K562 (cell line): ENCODE measurements around the gene SLC44A1. TPM values are rescaled to one million over a fixed set of nuclear protein-coding genes. Genes with fewer than 3 reads are reported as not detected.

ENCODE experiments used
- ATAC-seq: fragments of 200-7000 bp; cut with Tn5 transposase; 3 replicates; pipeline ENCODE4 v1.9.1; 2020; ENCODE audit warnings: moderate library complexity
- BruUV-seq: library from RNA; stranded (reverse); fragments of 400-500 nt; replicated peaks from 2 replicates; lab custom pipeline; 2021; lab: Mats Ljungman, UMichigan
- CTCF ChIA-PET: fragments of 300-600 bp; formaldehyde crosslinking; extraction: SDS; loops from one replicate; lab custom pipeline; 2021; ENCODE audit warnings: low intra/inter-chr PET ratio; lab: Yijun Ruan, JAX
- POLR2A ChIA-PET: fragments of 300-600, 350-650 bp; sonication (Branson Sonifier 250); formaldehyde crosslinking; extraction: SDS; loops from one replicate; lab custom pipeline; 2021; ENCODE audit warnings: antibody characterized with exemption, inconsistent platforms; lab: Yijun Ruan, JAX
- DNase-seq, 4 experiments: peaks; one replicate each; pipeline versions ENCODE4 v3.0.0 to v3.0.0-alpha.2; 2011 to 2018; ENCODE audit warnings: low spot score in 3 of 4, mixed read lengths in 3 of 4; ENCODE audit errors: extremely low read depth in 1 of 4
- FAIRE-seq: peaks from 2 replicates; lab custom pipeline; 2011; peaks lifted over from hg19 to GRCh38; lab: Jason Lieb, UNC
- H2AFZ ChIP-seq: 2 replicates; pipeline ENCODE4 v1.6.0; 2011; ENCODE audit warnings: low read depth, low read length, control low read depth, inconsistent platforms
- H3K27ac ChIP-seq: fragments of 200-600 bp; 3 replicates; pipeline ENCODE4 v1.8.0; 2011; ENCODE audit warnings: low read depth, mild to moderate bottlenecking, control low read depth, inconsistent platforms, low read length, moderate library complexity, mixed read lengths; ENCODE audit errors: extremely low read depth
- H3K27me3 ChIP-seq, 2 experiments: fragments of 300-600 bp in 1 of 2; 2 replicates in 1 of 2; 3 replicates in 1 of 2; pipeline versions ENCODE4 v1.6.0 to v1.8.0; 2011; ENCODE audit warnings: inconsistent platforms in 2 of 2, low read length in 2 of 2, mild to moderate bottlenecking in 1 of 2, mixed read lengths in 1 of 2, moderate library complexity in 1 of 2; ENCODE audit not compliant: control insufficient read depth in 2 of 2, insufficient read depth in 2 of 2
- H3K36me3 ChIP-seq: fragments of 300-600 bp; 3 replicates; pipeline ENCODE4 v1.8.0; 2011; ENCODE audit warnings: mild to moderate bottlenecking, low read length, inconsistent platforms; ENCODE audit not compliant: control insufficient read depth, insufficient read depth
- H3K4me1 ChIP-seq, 2 experiments: fragments of 200-600 bp in 1 of 2; replicated peaks in 1 of 2; 2 replicates in 1 of 2; 3 replicates in 1 of 2; pipeline versions ENCODE4 v1.5.1 to v1.8.0; 2011; ENCODE audit warnings: inconsistent platforms in 2 of 2, low read length in 2 of 2, mild to moderate bottlenecking in 1 of 2, mixed read lengths in 1 of 2, moderate library complexity in 1 of 2; ENCODE audit not compliant: control insufficient read depth in 2 of 2, insufficient read depth in 2 of 2
- H3K4me2 ChIP-seq: 2 replicates; pipeline ENCODE4 v1.6.1; 2011; ENCODE audit warnings: low read length, control low read depth, inconsistent platforms, mixed read lengths; ENCODE audit not compliant: insufficient read depth
- H3K4me3 ChIP-seq: fragments of 200-600 bp; sonication (generic), shearing (Covaris generic); 2 replicates; pipeline ENCODE4 v1.5.1; 2016; ENCODE audit warnings: control low read depth, inconsistent platforms
- H3K79me2 ChIP-seq: fragments of 200-600 bp; 3 replicates; pipeline ENCODE4 v1.8.0; 2011; ENCODE audit warnings: low read length, inconsistent platforms; ENCODE audit not compliant: control insufficient read depth, insufficient read depth
- H3K9ac ChIP-seq, 2 experiments: 2 replicates each; pipeline versions ENCODE4 v1.6.0 to v1.6.1; 2011; ENCODE audit warnings: low read depth in 2 of 2, low read length in 2 of 2, control low read depth in 1 of 2, inconsistent platforms in 1 of 2, mild to moderate bottlenecking in 1 of 2, mixed read lengths in 1 of 2; ENCODE audit not compliant: insufficient read depth in 1 of 2
- H3K9me1 ChIP-seq: one replicate; pipeline ENCODE4 v1.6.0; 2011; ENCODE audit warnings: inconsistent platforms, mild to moderate bottlenecking, low read length, moderate library complexity; ENCODE audit not compliant: control insufficient read depth, insufficient read depth
- H3K9me3 ChIP-seq: replicated peaks from 2 replicates; pipeline ENCODE4 v1.5.1; 2011; ENCODE audit warnings: low read depth, low read length, inconsistent platforms; ENCODE audit not compliant: control insufficient read depth, insufficient read depth
- H4K20me1 ChIP-seq: replicated peaks from 2 replicates; pipeline ENCODE4 v1.6.1; 2011; ENCODE audit warnings: low read length, inconsistent platforms, mixed read lengths; ENCODE audit not compliant: control insufficient read depth, insufficient read depth
- CXXC5 ChIP-seq: fragments of 250-450 bp; sonication (Bioruptor Pico); IDR thresholded peaks from 2 replicates; pipeline ENCODE4 v1.8.0; 2022; ENCODE audit warnings: inconsistent platforms, mild to moderate bottlenecking, moderate library complexity
- E2F1 ChIP-seq: sonication (generic); formaldehyde crosslinking; IDR thresholded peaks from 2 replicates; pipeline ENCODE4 v1.8.1; 2023; ENCODE audit warnings: mild to moderate bottlenecking, missing genetic modification reagents, moderate library complexity
- GMEB1 ChIP-seq: fragments of 250-450 bp; sonication (Bioruptor Pico); IDR thresholded peaks from 2 replicates; pipeline ENCODE4 v1.4.0; 2020; ENCODE audit warnings: mild to moderate bottlenecking
- HDAC1 ChIP-seq, 2 experiments: fragments of 450-650 bp; IDR thresholded peaks; 2 replicates each; pipeline ENCODE4 v1.6.1; 2016 to 2017; ENCODE audit warnings: inconsistent platforms in 1 of 2, mild to moderate bottlenecking in 1 of 2, moderate library complexity in 1 of 2
- KLF1 ChIP-seq: fragments of 450-650 bp; IDR thresholded peaks from 2 replicates; pipeline ENCODE4 v1.6.1; 2016; ENCODE audit warnings: missing genetic modification characterization, missing compliant biosample characterization
- RNF219 ChIP-seq: fragments of 250-450 bp; sonication (Bioruptor Pico); IDR thresholded peaks from 2 replicates; pipeline ENCODE4 v1.5.0; 2022; ENCODE audit warnings: mild to moderate bottlenecking
- TCF7L2 ChIP-seq: fragments of 150-350 bp; IDR thresholded peaks from 2 replicates; pipeline ENCODE4 v1.6.1; 2016; ENCODE audit warnings: low read depth, mild to moderate bottlenecking, low read length, moderate library complexity
- ZBTB1 ChIP-seq: sonication (generic); formaldehyde crosslinking; IDR thresholded peaks from 2 replicates; pipeline ENCODE4 v1.8.1; 2023; ENCODE audit warnings: missing genetic modification reagents, low read depth, mild to moderate bottlenecking, borderline replicate concordance
- ZFX ChIP-seq: sonication (generic); formaldehyde crosslinking; IDR thresholded peaks from 2 replicates; pipeline ENCODE4 v1.8.0; 2022; ENCODE audit warnings: mild to moderate bottlenecking, missing genetic modification reagents, moderate library complexity
- ZNF146 ChIP-seq: IDR thresholded peaks from one replicate; pipeline ENCODE4 v1.6.1; 2018; ENCODE audit warnings: missing compliant biosample characterization; ENCODE audit not compliant: unreplicated experiment
- WGBS: fragments of 100-300 bp; shearing (Covaris generic); methylation state at CpG from one replicate; pipeline ENCODE4 v1.1.6; 2016; ENCODE audit warnings: low coverage, mixed read lengths; ENCODE audit not compliant: insufficient coverage; ENCODE audit errors: missing lambda C conversion rate; 5-methylcytosine and 5-hydroxymethylcytosine counted together
- in situ Hi-C: fragments of 300-500 bp; cut with MboI; formaldehyde crosslinking; loops from 4 replicates; pipeline ENCODE4 v1.15.0; 2018; ENCODE audit warnings: inconsistent platforms, mixed read lengths
- intact Hi-C: fragments of 100-400 bp; cut with micrococcal nuclease; formaldehyde crosslinking; loops from 2 replicates; pipeline ENCODE4 v1.14.2; 2022
- polyA plus RNA-seq, 8 experiments: library from polyadenylated mRNA; depleted of rRNA in 4 of 8; stranded (reverse) in 5 of 8; unstranded in 3 of 8; fragments of >200 nt; fragmentation: Nextera tagmentation in 2 of 8; fragmentation: Illumina TruSeq in 1 of 8; extraction: Ambion mirVana in 2 of 8; extraction: Trizol in 1 of 8; gene quantifications; 2 replicates each; pipeline versions ENCODE4 v1.2.1 to v1.2.3, GENCODE V29; 2011 to 2014; ENCODE audit warnings: inconsistent platforms in 1 of 8, missing spikeins in 1 of 8
- total RNA-seq, 7 experiments: library from RNA; depleted of rRNA in 6 of 7; stranded (reverse); fragments of >200 nt in 6 of 7; fragmentation: Illumina TruSeq in 2 of 7; extraction: Trizol in 2 of 7; gene quantifications; 2 replicates each; pipeline versions ENCODE4 v1.2.1 to v1.2.3, GENCODE V29; 2011 to 2021; ENCODE audit warnings: low replicate concordance in 1 of 7
- TF ChIP-seq, protein P1 (sequence below): IDR thresholded peaks from 2 replicates; pipeline ENCODE4 v1.6.1; 2016; ENCODE audit warnings: missing genetic modification characterization, missing compliant biosample characterization

Gene SLC44A1
- total and polyA plus RNA-seq, 9 of the 15 experiments (the other 6 are each of a cell fraction or from before 2014, with no cell fraction given) = 0.11 to 0.59 (median 0.30) TPM

GRCh38 chr9:105259274-105259673 is 14.8 kb downstream of the SLC44A1 start:
- H3K36me3 ChIP-seq = no peaks in the 10 kb centered on the region
- BruUV-seq = no TSS peak
- no peaks in the 10 kb centered on the region for H3K79me2 ChIP-seq
- WGBS = 4% methylated on average over 2 of the region's 2 CpGs
- no peak for ATAC-seq
- TF ChIP-seq ZBTB1 (CRISPR knock-in tag) (no peak), ZFX (CRISPR knock-in tag) (no peak), GMEB1 (CRISPR knock-in tag) (no peak), E2F1 (no peak), KLF1 (tag) (no peak), CXXC5 (CRISPR knock-in tag) (no peak), ZNF146 (CRISPR knock-in tag) (no peak), HDAC1 (IDR thresholded peaks at IDR 0.05) (no peak), TCF7L2 (no peak), RNF219 (CRISPR knock-in tag) (no peak)
- TF ChIP-seq, protein P1, sequence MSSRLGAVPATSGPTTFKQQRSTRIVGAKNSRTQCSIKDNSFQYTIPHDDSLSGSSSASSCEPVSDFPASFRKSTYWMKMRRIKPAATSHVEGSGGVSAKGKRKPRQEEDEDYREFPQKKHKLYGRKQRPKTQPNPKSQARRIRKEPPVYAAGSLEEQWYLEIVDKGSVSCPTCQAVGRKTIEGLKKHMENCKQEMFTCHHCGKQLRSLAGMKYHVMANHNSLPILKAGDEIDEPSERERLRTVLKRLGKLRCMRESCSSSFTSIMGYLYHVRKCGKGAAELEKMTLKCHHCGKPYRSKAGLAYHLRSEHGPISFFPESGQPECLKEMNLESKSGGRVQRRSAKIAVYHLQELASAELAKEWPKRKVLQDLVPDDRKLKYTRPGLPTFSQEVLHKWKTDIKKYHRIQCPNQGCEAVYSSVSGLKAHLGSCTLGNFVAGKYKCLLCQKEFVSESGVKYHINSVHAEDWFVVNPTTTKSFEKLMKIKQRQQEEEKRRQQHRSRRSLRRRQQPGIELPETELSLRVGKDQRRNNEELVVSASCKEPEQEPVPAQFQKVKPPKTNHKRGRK = no peak
- no peaks in the 10 kb centered on the region for H3K9me1 ChIP-seq
- peaks cover 0 to 3% of the 10 kb centered on the region in 2 experiments; a peak in 2 of 5 replicates for H3K27me3 ChIP-seq
- CTCF ChIA-PET = no interaction called here
- no peaks in the 10 kb centered on the region for H3K9me3 ChIP-seq
- no peak overlapping the region for H3K9ac ChIP-seq
- FAIRE-seq = no peak
- intact Hi-C loops = no loop called here
- no peaks in the 10 kb centered on the region for H4K20me1 ChIP-seq
- no peak for DNase-seq
- H3K4me2 ChIP-seq = no peak overlapping the region
- H3K27ac ChIP-seq = no peak overlapping the region
- POLR2A ChIA-PET = no interaction called here
- H3K4me1 ChIP-seq = no peaks in the 10 kb centered on the region
- in situ Hi-C loops = no loop called here
- no peak overlapping the region for H2AFZ ChIP-seq
- H3K4me3 ChIP-seq = no peak overlapping the region
